CD4-positive, alpha-beta T cell (primary cell): ENCODE measurements around the gene LRRN1. TPM values are rescaled to one million over a fixed set of nuclear protein-coding genes. Genes with fewer than 3 reads are reported as not detected.

Experiments used
- ATAC-seq: fragments of 200-7000 bp; cut with Tn5 transposase; one replicate; pipeline ENCODE4 v1.10.0; 2022; ENCODE audit warnings: mild to moderate bottlenecking; ENCODE audit not compliant: poor library complexity
- CTCF ChIA-PET: fragments of 350-600 bp; sonication (Branson Sonifier 250); formaldehyde crosslinking; loops from one replicate; lab custom pipeline; 2021; ENCODE audit warnings: antibody characterized with exemption, inconsistent platforms; lab: Charles Lee
- POLR2A ChIA-PET: fragments of 350-600 bp; sonication (Branson Sonifier 250); formaldehyde crosslinking; loops from one replicate; lab custom pipeline; 2021; ENCODE audit warnings: antibody characterized with exemption, inconsistent platforms; lab: Charles Lee
- DNase-seq, 14 experiments: peaks; one replicate each; pipeline ENCODE4 v3.0.0-alpha.2; 2013 to 2020; ENCODE audit warnings: mixed read lengths in 2 of 14
- H3K27ac ChIP-seq, 2 donors: one replicate each; pipeline versions ENCODE4 v1.5.1 to v1.7.0; 2013; ENCODE audit warnings: low read length in 2 of 2, low read depth in 1 of 2, mild to moderate bottlenecking in 1 of 2
- H3K27me3 ChIP-seq, 2 experiments: 1 replicate in 1 of 2; 2 replicates in 1 of 2; pipeline versions ENCODE4 v1.6.1 to v1.7.0; 2013; ENCODE audit warnings: low read length in 2 of 2, control low read depth in 1 of 2, mild to moderate bottlenecking in 1 of 2, moderate library complexity in 1 of 2; ENCODE audit not compliant: insufficient read depth in 2 of 2, control insufficient read depth in 1 of 2
- H3K36me3 ChIP-seq: one replicate; pipeline ENCODE4 v1.6.1; 2013; ENCODE audit warnings: low read length, control low read depth; ENCODE audit not compliant: insufficient read depth
- H3K4me1 ChIP-seq: one replicate; pipeline ENCODE4 v1.6.1; 2013; ENCODE audit warnings: low read length, control low read depth; ENCODE audit not compliant: insufficient read depth
- H3K4me3 ChIP-seq: one replicate; pipeline ENCODE4 v1.5.1; 2013; ENCODE audit warnings: mild to moderate bottlenecking, low read length, moderate library complexity
- H3K9me3 ChIP-seq, 2 experiments: 1 replicate in 1 of 2; 2 replicates in 1 of 2; pipeline versions ENCODE4 v1.6.1 to v1.7.0; 2013; ENCODE audit warnings: low read length in 2 of 2, mild to moderate bottlenecking in 2 of 2, control low read depth in 1 of 2, moderate library complexity in 1 of 2; ENCODE audit not compliant: control insufficient read depth in 1 of 2, insufficient read depth in 1 of 2
- H3K27ac Mint-ChIP-seq: one replicate; pipeline ENCODE4 v1.8.0; 2020; ENCODE audit warnings: mixed read lengths
- H3K27me3 Mint-ChIP-seq: one replicate; pipeline ENCODE4 v1.8.0; 2021; ENCODE audit warnings: mixed read lengths
- H3K36me3 Mint-ChIP-seq: one replicate; pipeline ENCODE4 v1.8.0; 2021; ENCODE audit warnings: low read depth, mixed read lengths
- H3K4me1 Mint-ChIP-seq: one replicate; pipeline ENCODE4 v1.8.0; 2021; ENCODE audit warnings: low read depth, mixed read lengths
- H3K4me3 Mint-ChIP-seq: one replicate; pipeline ENCODE4 v1.8.0; 2020; ENCODE audit warnings: mild to moderate bottlenecking, mixed read lengths
- H3K9me3 Mint-ChIP-seq: one replicate; pipeline ENCODE4 v1.8.0; 2020; ENCODE audit warnings: mixed read lengths
- intact Hi-C, 2 experiments: fragments of 100-400 bp; cut with DNase I in 1 of 2; cut with micrococcal nuclease in 1 of 2; formaldehyde crosslinking; loops; one replicate each; pipeline versions ENCODE4 v1.15.1 to v1.9.0; 2023 to 2025; cut with DNase I, micrococcal nuclease
- total RNA-seq, 174 experiments: library from RNA in 2 of 174; stranded (reverse) in 2 of 174; gene quantifications; one replicate each; pipeline ENCODE4 v1.2.3 and lab custom pipeline; 2021 to 2026
- TF ChIP-seq, protein P1 (sequence below): fragments of 200-600 bp; IDR thresholded peaks from one replicate; pipeline ENCODE4 v1.8.0; 2022; ENCODE audit warnings: antibody characterized with exemption, mild to moderate bottlenecking

LRRN1 gene
- total RNA-seq, 2 experiments from 2014 or later: 0.20 TPM; not detected in 1

DNA sequence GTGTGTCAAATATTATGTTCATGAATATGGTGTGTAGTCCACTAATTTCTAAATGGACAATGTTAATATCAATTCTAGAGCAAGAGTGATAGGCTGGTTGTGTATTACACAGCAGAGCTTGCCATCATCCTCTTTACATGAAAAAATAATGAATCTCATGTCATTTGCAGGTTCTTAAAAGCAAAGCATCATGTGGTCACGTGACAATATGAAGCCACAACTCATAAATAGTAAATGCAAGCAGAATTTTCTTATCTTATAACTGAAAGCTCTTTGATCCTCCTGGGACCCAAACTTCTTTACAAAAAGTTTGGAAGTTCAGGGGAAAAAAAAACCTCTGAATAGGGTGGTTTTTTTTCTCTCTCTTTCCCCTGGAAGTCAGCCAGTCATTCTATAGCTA is 26.9 kb upstream of the LRRN1 start:
- POLR2A ChIA-PET: no interaction called here
- DNase-seq: no peak
- Histone ChIP-seq H3K4me1 (no peaks in the 10 kb centered on the region), H3K9me3 (peaks cover 0 to 6% of the 10 kb centered on the region in 2 experiments), H3K27me3 (no peaks in the 10 kb centered on the region), H3K27ac (no peak overlapping the region), H3K4me3 (no peak overlapping the region), H3K36me3 (no peaks in the 10 kb centered on the region)
- TF ChIP-seq, protein P1, sequence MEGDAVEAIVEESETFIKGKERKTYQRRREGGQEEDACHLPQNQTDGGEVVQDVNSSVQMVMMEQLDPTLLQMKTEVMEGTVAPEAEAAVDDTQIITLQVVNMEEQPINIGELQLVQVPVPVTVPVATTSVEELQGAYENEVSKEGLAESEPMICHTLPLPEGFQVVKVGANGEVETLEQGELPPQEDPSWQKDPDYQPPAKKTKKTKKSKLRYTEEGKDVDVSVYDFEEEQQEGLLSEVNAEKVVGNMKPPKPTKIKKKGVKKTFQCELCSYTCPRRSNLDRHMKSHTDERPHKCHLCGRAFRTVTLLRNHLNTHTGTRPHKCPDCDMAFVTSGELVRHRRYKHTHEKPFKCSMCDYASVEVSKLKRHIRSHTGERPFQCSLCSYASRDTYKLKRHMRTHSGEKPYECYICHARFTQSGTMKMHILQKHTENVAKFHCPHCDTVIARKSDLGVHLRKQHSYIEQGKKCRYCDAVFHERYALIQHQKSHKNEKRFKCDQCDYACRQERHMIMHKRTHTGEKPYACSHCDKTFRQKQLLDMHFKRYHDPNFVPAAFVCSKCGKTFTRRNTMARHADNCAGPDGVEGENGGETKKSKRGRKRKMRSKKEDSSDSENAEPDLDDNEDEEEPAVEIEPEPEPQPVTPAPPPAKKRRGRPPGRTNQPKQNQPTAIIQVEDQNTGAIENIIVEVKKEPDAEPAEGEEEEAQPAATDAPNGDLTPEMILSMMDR: no peak
- Mint-ChIP-seq H3K36me3 (no peaks in the 10 kb centered on the region), H3K4me3 (no peak overlapping the region), H3K4me1 (no peaks in the 10 kb centered on the region), H3K27ac (no peak overlapping the region), H3K27me3 (no peaks in the 10 kb centered on the region), H3K9me3 (peaks cover 7% of the 10 kb centered on the region)
- intact Hi-C loops: no loop called here
- no peak for ATAC-seq
- CTCF ChIA-PET: no interaction called here

DNA sequence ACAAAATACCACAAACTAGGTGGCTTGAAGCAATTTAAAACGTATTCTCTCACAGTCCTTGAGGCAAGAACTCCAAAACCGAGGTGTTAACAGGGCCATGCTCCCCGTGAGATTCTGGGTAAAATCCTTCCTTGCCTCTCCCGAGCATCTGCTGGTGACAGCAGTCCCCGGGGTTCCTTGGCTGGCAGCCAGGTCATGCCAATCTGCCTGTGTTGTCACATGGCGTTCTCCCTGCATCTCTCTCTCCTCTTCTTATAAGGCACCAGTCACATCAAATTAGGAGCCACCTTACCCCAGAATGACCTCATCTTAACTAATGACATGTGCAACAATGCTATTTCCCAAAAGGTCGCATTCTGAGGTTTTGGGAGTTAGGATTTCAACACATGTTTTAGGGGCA is 26.3 kb upstream of the LRRN1 start:
- DNase-seq (no peak), ATAC-seq (no peak)
- Mint-ChIP-seq H3K4me3 (no peak overlapping the region), H3K9me3 (peaks cover 7% of the 10 kb centered on the region), H3K27ac (no peak overlapping the region), H3K27me3 (no peaks in the 10 kb centered on the region), H3K36me3 (no peaks in the 10 kb centered on the region), H3K4me1 (no peaks in the 10 kb centered on the region)
- Histone ChIP-seq H3K4me3 (no peak overlapping the region), H3K36me3 (no peaks in the 10 kb centered on the region), H3K4me1 (no peaks in the 10 kb centered on the region), H3K9me3 (peaks cover 0 to 6% of the 10 kb centered on the region in 2 experiments), H3K27me3 (no peaks in the 10 kb centered on the region), H3K27ac (no peak overlapping the region)
- ChIA-PET CTCF (no interaction called here), POLR2A (no interaction called here)
- TF ChIP-seq, protein P1: no peak
- intact Hi-C loops: no loop called here

DNA sequence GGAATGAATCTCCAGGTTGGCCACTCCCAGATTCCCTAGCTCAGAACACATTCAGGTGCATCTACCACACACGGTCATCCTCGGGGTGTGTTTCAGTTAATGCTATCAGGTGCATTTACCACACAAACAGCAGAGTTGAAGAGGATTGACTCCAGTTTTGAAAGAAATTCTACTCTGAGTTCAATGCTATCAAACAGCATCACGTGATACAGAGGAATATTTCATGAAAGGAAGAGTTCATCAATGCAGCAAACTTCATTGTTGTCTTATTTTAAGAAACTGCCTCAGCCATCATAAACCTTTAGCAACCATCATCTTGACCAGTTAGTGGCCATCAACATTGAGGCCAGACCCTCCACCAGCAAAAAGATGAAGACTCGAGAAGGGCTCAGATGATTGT is 22.6 kb upstream of the LRRN1 start:
- H3K36me3 Mint-ChIP-seq: no peaks in the 10 kb centered on the region
- H3K36me3 ChIP-seq: no peaks in the 10 kb centered on the region
- ATAC-seq: no peak
- peaks cover 7% of the 10 kb centered on the region for H3K9me3 Mint-ChIP-seq
- H3K27me3 ChIP-seq: no peaks in the 10 kb centered on the region
- CTCF ChIA-PET: no interaction called here
- no peaks in the 10 kb centered on the region for H3K27me3 Mint-ChIP-seq
- no peak for DNase-seq
- no peaks in the 10 kb centered on the region for H3K4me1 Mint-ChIP-seq
- H3K27ac ChIP-seq: no peak overlapping the region
- H3K4me3 ChIP-seq: no peak overlapping the region
- no peak overlapping the region for H3K27ac Mint-ChIP-seq
- TF ChIP-seq, protein P1: no peak
- no peak overlapping the region for H3K4me3 Mint-ChIP-seq
- POLR2A ChIA-PET: no interaction called here
- intact Hi-C loops: no loop called here
- H3K9me3 ChIP-seq: peaks cover 0 to 6% of the 10 kb centered on the region in 2 experiments
- no peaks in the 10 kb centered on the region for H3K4me1 ChIP-seq
